Measurements from ENCODE around the gene CYB5R3.
"Not testable (repeated sequence)": the region's sequence is repeated elsewhere in the genome, so short reads cannot be mapped to it uniquely, and the experiment has no call there.

The CYB5R3 gene

GRCh38 chr22:42678894-42679293, 29.7 kb upstream of the CYB5R3 start:
- no peak for DNase-seq (ENCODE audit: low read depth in 2 of 2, low spot score in 1 of 2)

- DNase-seq (ENCODE audit: low read depth in 2 of 2, low spot score in 1 of 2): not testable (repeated sequence)
Measured at GRCh38 chr22:42677936-42678335, 28.7 kb upstream of the CYB5R3 start.

- no peak for DNase-seq (ENCODE audit: low read depth in 2 of 2, low spot score in 1 of 2)
Measured at GRCh38 chr22:42676059-42676607, 26.9 kb upstream of the CYB5R3 start.

- DNase-seq (ENCODE audit: low read depth in 2 of 2, low spot score in 1 of 2): no peak
Measured at GRCh38 chr22:42673898-42674401, 24.8 kb upstream of the CYB5R3 start.

GRCh38 chr22:42673071-42673470, 23.9 kb upstream of the CYB5R3 start:
- not testable (repeated sequence) for DNase-seq (ENCODE audit: low read depth in 2 of 2, low spot score in 1 of 2)

GRCh38 chr22:42670921-42671709, 21.9 kb upstream of the CYB5R3 start:
- no peak for DNase-seq (ENCODE audit: low read depth in 2 of 2, low spot score in 1 of 2)

GRCh38 chr22:42670046-42670445, 20.9 kb upstream of the CYB5R3 start:
- no peak for DNase-seq (ENCODE audit: low read depth in 2 of 2, low spot score in 1 of 2)

GRCh38 chr22:42666393-42666792, 17.2 kb upstream of the CYB5R3 start:
- DNase-seq (ENCODE audit: low read depth in 2 of 2, low spot score in 1 of 2): not testable (repeated sequence)

- DNase-seq (ENCODE audit: low read depth in 2 of 2, low spot score in 1 of 2): no peak
Measured at GRCh38 chr22:42664976-42665831, 16.0 kb upstream of the CYB5R3 start.

- DNase-seq (ENCODE audit: low read depth in 2 of 2, low spot score in 1 of 2): peak; percentile 56 to 69
Measured at GRCh38 chr22:42661985-42662831, 13.0 kb upstream of the CYB5R3 start.

- DNase-seq (ENCODE audit: low read depth in 2 of 2, low spot score in 1 of 2): no peak
Measured at GRCh38 chr22:42656578-42656977, 7.4 kb upstream of the CYB5R3 start.

- DNase-seq (ENCODE audit: low read depth in 2 of 2, low spot score in 1 of 2): no peak
Measured at GRCh38 chr22:42655693-42656092, 6.5 kb upstream of the CYB5R3 start.

- no peak for DNase-seq (ENCODE audit: low read depth in 2 of 2, low spot score in 1 of 2)
Measured at GRCh38 chr22:42654436-42655073, 5.4 kb upstream of the CYB5R3 start.

- DNase-seq (ENCODE audit: low read depth in 2 of 2, low spot score in 1 of 2): no peak
Measured at GRCh38 chr22:42653999-42654398, 4.8 kb upstream of the CYB5R3 start.

- no peak for DNase-seq (ENCODE audit: low read depth in 2 of 2, low spot score in 1 of 2)
Measured at GRCh38 chr22:42651134-42651533, 1.9 kb upstream of the CYB5R3 start.

- peak in 1 of 2 donors; percentile 23 for DNase-seq (ENCODE audit: low read depth in 2 of 2, low spot score in 1 of 2)
Measured at GRCh38 chr22:42648368-42649245, 585 bp downstream of the CYB5R3 start.

- DNase-seq (ENCODE audit: low read depth in 2 of 2, low spot score in 1 of 2): no peak
Measured at GRCh38 chr22:42648017-42648367, 1.2 kb downstream of the CYB5R3 start.

GRCh38 chr22:42646569-42647525, 2.3 kb downstream of the CYB5R3 start:
- no peak for DNase-seq (ENCODE audit: low read depth in 2 of 2, low spot score in 1 of 2)

Data from stimulated activated CD8-positive, alpha-beta memory T cell treated with anti-CD3 and anti-CD28 coated beads, Interleukin-4, amount 100 ng/mL, for 4 hours (primary cell).